Lower leg skin (tissue), 4 donors: ENCODE measurements around the gene PSMB9. TPM values are rescaled to one million over a fixed set of nuclear protein-coding genes. Genes with fewer than 3 reads are reported as not detected.

Experiments
- DNase-seq, 2 donors: peaks; one replicate each; pipeline ENCODE4 v3.0.0-alpha.2; 2019; ENCODE audit warnings: low spot score in 2 of 2
- H3K4me3 ChIP-seq: fragments of 200-600 bp; sonication (generic); 2 replicates; pipeline ENCODE4 v1.5.1; 2017; ENCODE audit warnings: mild to moderate bottlenecking, low read depth; ENCODE audit not compliant: poor library complexity, severe bottlenecking
- POLR2A ChIP-seq, 2 donors: fragments of 450-650 bp; IDR thresholded peaks; one replicate each; pipeline ENCODE4 v1.6.1; 2016 to 2017; ENCODE audit warnings: antibody characterized with exemption in 2 of 2, mild to moderate bottlenecking in 1 of 2, moderate library complexity in 1 of 2
- WGBS, 2 donors: methylation state at CpG; one replicate each; pipeline ENCODE4 v1.1.5; 2018; 5-methylcytosine and 5-hydroxymethylcytosine counted together
- intact Hi-C: fragments of 100-400 bp; cut with DNase I; formaldehyde crosslinking; loops from one replicate; pipeline ENCODE4 v1.15.0; 2023; ENCODE audit warnings: low total_unique reads
- total RNA-seq, 4 donors: library from RNA; depleted of rRNA; stranded (reverse); fragments of >200 nt; gene quantifications; one replicate each; pipeline ENCODE4 v1.1.0, GENCODE V29; 2016
- TF ChIP-seq, protein P1 (sequence below), 3 donors: fragments of 450-650 bp; IDR thresholded peaks; one replicate each; pipeline ENCODE4 v1.5.1; 2016; ENCODE audit warnings: antibody characterized with exemption in 3 of 3, mild to moderate bottlenecking in 3 of 3, moderate library complexity in 2 of 3

The PSMB9 gene
- total RNA-seq, 4 donors from 2014 or later = 25.4 to 29.9 (median 28.1) TPM

DNA sequence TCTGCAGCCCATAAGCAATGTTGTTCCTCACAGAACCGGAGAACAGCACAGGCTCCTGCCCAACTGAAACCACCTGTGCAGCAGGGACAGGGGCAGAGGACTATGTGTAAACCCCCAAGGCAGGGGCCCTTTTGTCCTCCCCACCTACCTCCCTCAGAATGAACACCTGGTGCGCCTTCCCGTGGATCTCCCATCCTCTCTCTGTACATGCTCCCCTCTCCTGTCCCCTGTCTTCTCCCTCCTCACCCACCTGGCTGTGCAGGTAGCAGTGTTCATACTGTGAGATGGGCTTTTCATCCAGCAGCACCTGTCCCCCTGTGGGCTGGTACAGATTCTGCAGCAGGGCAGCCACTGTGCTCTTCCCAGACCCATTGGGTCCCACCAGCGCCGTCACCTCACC lies 24.0 kb upstream of the PSMB9 start:
- 92 to 98% methylated on average over 5 of the region's 5 CpGs for WGBS, 2 donors
- intact Hi-C loops = no loop called here
- no peak for DNase-seq
- TF ChIP-seq POLR2A (IDR thresholded peaks at IDR 0.05) = no peak
- TF ChIP-seq, protein P1, sequence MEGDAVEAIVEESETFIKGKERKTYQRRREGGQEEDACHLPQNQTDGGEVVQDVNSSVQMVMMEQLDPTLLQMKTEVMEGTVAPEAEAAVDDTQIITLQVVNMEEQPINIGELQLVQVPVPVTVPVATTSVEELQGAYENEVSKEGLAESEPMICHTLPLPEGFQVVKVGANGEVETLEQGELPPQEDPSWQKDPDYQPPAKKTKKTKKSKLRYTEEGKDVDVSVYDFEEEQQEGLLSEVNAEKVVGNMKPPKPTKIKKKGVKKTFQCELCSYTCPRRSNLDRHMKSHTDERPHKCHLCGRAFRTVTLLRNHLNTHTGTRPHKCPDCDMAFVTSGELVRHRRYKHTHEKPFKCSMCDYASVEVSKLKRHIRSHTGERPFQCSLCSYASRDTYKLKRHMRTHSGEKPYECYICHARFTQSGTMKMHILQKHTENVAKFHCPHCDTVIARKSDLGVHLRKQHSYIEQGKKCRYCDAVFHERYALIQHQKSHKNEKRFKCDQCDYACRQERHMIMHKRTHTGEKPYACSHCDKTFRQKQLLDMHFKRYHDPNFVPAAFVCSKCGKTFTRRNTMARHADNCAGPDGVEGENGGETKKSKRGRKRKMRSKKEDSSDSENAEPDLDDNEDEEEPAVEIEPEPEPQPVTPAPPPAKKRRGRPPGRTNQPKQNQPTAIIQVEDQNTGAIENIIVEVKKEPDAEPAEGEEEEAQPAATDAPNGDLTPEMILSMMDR (IDR thresholded peaks at IDR 0.05) = no peak
- H3K4me3 ChIP-seq = no peak overlapping the region

DNA sequence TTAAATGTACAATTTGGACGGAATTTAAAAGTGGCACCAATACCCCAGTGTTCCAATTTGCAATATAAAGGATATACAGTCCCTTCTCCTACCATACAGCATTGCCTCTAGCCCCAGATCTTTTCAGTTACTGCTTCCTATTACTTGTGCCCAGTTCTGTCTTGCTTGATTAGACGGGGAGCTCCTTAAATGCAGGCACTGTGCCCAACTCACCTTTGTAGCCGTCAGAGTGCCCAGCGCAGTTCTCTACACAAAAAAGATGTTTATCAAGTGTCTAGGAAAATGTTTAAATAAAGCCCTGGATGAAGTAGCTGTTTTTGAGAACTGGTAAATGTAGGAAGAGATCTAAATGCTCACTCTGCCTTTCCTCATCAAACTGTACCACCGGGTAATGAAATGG lies 23.1 kb upstream of the PSMB9 start:
- intact Hi-C loops = no loop called here
- 91 to 92% methylated on average over 5 of the region's 5 CpGs for WGBS, 2 donors
- no peak for TF ChIP-seq POLR2A (IDR thresholded peaks at IDR 0.05)
- TF ChIP-seq, protein P1 (IDR thresholded peaks at IDR 0.05) = no peak
- no peak overlapping the region for H3K4me3 ChIP-seq
- no peak for DNase-seq

DNA sequence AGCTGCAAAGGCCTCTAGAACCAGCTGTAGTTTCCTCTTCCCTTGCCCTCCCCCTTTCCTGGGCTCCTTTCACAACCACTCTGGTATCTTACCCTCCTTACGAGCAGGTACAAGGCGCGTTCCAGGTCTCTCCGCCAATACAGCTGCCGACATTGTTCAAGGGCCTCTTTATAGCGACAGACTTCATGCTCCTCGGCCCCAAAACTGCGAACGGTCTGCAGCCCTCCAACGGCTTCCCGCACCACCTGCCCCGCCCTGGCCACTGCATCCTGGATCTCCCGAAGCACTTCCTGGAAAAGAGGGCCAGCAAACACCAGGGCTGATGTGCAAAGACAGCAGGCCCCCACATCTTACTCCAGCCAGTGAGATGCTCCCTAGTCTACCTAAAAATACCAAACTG lies 21.5 kb upstream of the PSMB9 start:
- TF ChIP-seq, protein P1 (IDR thresholded peaks at IDR 0.05) = no peak
- no peak for TF ChIP-seq POLR2A (IDR thresholded peaks at IDR 0.05)

DNA sequence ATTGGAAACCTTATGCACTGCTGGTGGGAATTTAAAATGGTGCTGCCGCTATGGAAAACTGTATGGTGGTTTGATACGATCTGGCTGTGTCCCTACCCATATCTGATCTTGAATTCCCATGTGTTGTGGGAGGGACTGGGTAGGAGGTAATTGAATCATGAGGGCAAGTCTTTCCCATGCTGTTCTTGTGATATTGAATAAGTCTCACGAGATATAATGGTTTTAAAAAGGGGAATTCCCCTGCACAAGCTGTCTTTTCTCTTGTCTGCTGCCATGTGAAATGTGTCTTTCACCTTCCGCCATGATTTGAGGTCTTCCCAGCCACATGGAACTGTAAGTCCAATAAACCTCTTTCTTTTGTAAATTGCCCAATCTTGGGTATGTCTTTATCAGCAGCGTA lies 20.3 kb upstream of the PSMB9 start:
- DNase-seq = no peak
- intact Hi-C loops = no loop called here
- WGBS, 2 donors = 83% methylated on average over 5 of the region's 5 CpGs
- TF ChIP-seq, protein P1 (IDR thresholded peaks at IDR 0.05) = no peak
- no peak for TF ChIP-seq POLR2A (IDR thresholded peaks at IDR 0.05)
- H3K4me3 ChIP-seq = no peak overlapping the region

More for the DNA sequence above, 21.5 kb upstream of the PSMB9 start:
- intact Hi-C loops = no loop called here
- WGBS, 2 donors = 82 to 88% methylated on average over 13 of the region's 13 CpGs
- DNase-seq = no peak
- no peak overlapping the region for H3K4me3 ChIP-seq

DNA sequence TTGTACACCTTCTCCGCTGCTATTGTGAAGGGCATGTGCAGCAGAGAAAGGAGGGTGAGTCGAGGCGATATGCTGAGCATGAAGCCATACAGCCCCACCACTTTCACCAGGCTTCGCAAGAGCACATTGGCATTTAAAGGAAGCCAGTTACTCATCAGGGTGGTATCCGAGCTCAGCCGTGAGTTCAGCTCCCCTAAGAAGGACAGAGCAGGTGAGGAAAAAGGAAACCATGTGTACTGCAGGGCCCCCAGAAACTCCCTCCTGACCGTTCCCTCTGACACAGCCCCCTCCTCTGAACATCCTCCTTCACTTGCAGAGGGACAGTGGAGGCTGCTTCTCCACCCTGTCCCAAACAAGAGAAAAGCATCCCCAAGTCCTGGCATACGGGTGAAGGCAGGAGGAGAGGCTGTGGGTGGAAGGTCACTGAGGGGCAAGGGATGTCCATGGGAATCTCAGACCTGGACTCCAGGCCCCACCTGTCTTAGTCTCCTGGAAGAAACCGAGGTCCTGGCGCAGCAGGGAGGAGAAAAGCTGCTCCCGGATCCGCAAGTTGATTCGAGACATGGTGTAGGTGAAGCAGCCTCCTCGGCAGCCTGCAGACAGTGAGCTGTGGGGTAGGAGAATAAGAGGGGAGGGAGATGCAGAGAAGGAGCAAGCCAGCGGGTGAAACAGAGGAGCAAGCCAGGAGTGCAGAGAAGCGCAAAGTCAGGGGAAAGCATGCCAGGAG lies 18.7 kb upstream of the PSMB9 start:
- intact Hi-C loops = no loop called here
- no peak overlapping the region for H3K4me3 ChIP-seq
- 95 to 97% methylated on average over 15 to 16 of the region's 16 CpGs for WGBS, 2 donors
- no peak for DNase-seq
- TF ChIP-seq, protein P1 (IDR thresholded peaks at IDR 0.05) = no peak
- TF ChIP-seq POLR2A (IDR thresholded peaks at IDR 0.05) = no peak

DNA sequence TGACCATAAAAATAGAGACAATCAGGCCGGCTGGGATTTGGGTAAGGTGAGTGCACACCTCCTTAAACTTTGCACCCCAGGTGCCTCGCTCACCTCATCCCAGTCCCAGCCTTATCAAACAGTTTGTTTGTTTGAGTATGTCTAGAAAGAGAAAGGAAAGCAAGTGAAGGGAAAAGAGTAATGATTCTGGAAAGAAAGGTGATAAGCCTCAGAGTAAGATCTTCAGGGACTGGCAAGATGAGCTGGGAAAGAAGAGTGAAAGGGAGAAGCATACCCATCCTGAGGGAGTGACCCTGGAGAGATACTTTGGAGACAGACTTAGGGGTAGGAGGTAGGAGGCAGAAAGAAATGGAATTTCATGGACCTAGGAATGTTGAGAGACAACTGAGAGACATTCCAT lies 17.1 kb upstream of the PSMB9 start:
- intact Hi-C loops = no loop called here
- no peak overlapping the region for H3K4me3 ChIP-seq
- 89 to 90% methylated on average over 2 of the region's 2 CpGs for WGBS, 2 donors
- no peak for DNase-seq
- TF ChIP-seq, protein P1 (IDR thresholded peaks at IDR 0.05) = no peak
- TF ChIP-seq POLR2A (IDR thresholded peaks at IDR 0.05) = no peak
